ENCODE results near the gene SNX24. TPM values are rescaled to one million over a fixed set of nuclear protein-coding genes. Genes with fewer than 3 reads are reported as not detected.

SNX24 gene
- total and polyA plus RNA-seq, 10 of the 15 experiments (the other 5 are each of a cell fraction or from before 2014, with no cell fraction given) = 0.15 to 6.6 (median 4.1) TPM

DNA sequence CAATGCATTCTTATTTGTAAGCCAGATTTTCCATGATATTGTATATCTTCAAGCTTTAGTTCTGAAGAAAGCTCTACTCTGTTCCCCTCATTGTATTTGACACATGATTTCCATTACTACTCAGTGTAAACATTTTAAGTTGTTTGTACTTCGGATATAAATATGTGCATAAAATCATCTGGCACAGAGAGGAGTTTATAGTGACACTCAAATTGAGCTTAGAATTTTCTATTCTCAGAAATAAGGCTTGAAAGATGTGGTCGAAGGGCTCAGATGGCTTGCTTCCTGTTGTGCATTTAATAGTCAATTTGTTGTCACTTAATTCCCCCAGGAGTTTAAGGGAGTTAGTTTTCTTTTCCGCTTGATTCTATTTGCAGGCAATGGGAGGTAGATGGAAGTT, 102.4 kb downstream of the SNX24 start:
- Histone ChIP-seq H3K36me3 (ENCODE audit: control insufficient read depth in 2 of 2, insufficient read depth in 2 of 2, low read length in 1 of 2) (no peaks in the 10 kb centered on the region), H3K27me3 (replicated peaks in 1 of 2; ENCODE audit: control insufficient read depth in 2 of 2, insufficient read depth in 2 of 2, low read length in 1 of 2) (no peaks in the 10 kb centered on the region), H3K4me2 (ENCODE audit: control insufficient read depth, insufficient read depth) (no peak overlapping the region), H4K20me1 (ENCODE audit: control insufficient read depth, insufficient read depth) (no peaks in the 10 kb centered on the region), H3K9me3 (replicated peaks; ENCODE audit: control insufficient read depth, insufficient read depth, low read length) (no peaks in the 10 kb centered on the region), H3K79me2 (ENCODE audit: control insufficient read depth, insufficient read depth, low read length) (no peaks in the 10 kb centered on the region), H3K4me3 (no peak overlapping the region), H3K4me1 (ENCODE audit: control insufficient read depth, insufficient read depth, low read length) (no peaks in the 10 kb centered on the region), H2AFZ (ENCODE audit: control insufficient read depth, low read depth, low read length) (no peak overlapping the region), H3K9ac (ENCODE audit: control insufficient read depth, insufficient read depth, low read length) (no peak overlapping the region), H3K27ac (ENCODE audit: control insufficient read depth, insufficient read depth) (no peak overlapping the region)
- WGBS (ENCODE audit: insufficient coverage, insufficient replicate concordance, low lambda C conversion rate, missing lambda C conversion rate) = 2% methylated on average over 3 of the region's 3 CpGs
- no TSS peak for BruUV-seq (replicated peaks)
- FAIRE-seq (no peak), ATAC-seq (no peak), DNase-seq (ENCODE audit: low read depth, low spot score) (no peak)
- ChIA-PET POLR2A (no interaction called here), SMC1A (ENCODE audit: uncharacterized antibody, unreplicated experiment) (no interaction called here), RAD21 (ENCODE audit: unreplicated experiment) (no interaction called here), CTCF (interaction anchor here (1.3 to 1.4 kb wide), 2 partner anchors 28 to 663 kb away, joined by 3 read pairs; no protein-coding TSS in a partner anchor)
- no peak for TF ChIP-seq ASH2L (IDR thresholded peaks at IDR 0.05; ENCODE audit: borderline replicate concordance, low read depth)
- in situ Hi-C loops (cut with MboI) (no loop called here), intact Hi-C loops (cut with micrococcal nuclease; ENCODE audit: unreplicated experiment) (no loop called here)

- FAIRE-seq = no peak
- Histone ChIP-seq H3K36me3 (ENCODE audit: control insufficient read depth in 2 of 2, insufficient read depth in 2 of 2, low read length in 1 of 2) (no peaks in the 10 kb centered on the region), H3K27ac (ENCODE audit: control insufficient read depth, insufficient read depth) (no peak overlapping the region), H3K4me1 (ENCODE audit: control insufficient read depth, insufficient read depth, low read length) (no peaks in the 10 kb centered on the region), H3K9me3 (replicated peaks; ENCODE audit: control insufficient read depth, insufficient read depth, low read length) (no peaks in the 10 kb centered on the region), H3K27me3 (replicated peaks in 1 of 2; ENCODE audit: control insufficient read depth in 2 of 2, insufficient read depth in 2 of 2, low read length in 1 of 2) (no peaks in the 10 kb centered on the region), H3K4me3 (no peak overlapping the region), H4K20me1 (ENCODE audit: control insufficient read depth, insufficient read depth) (no peaks in the 10 kb centered on the region), H3K79me2 (ENCODE audit: control insufficient read depth, insufficient read depth, low read length) (no peaks in the 10 kb centered on the region), H2AFZ (ENCODE audit: control insufficient read depth, low read depth, low read length) (no peak overlapping the region), H3K4me2 (ENCODE audit: control insufficient read depth, insufficient read depth) (no peak overlapping the region), H3K9ac (ENCODE audit: control insufficient read depth, insufficient read depth, low read length) (no peak overlapping the region)
- no TSS peak for BruUV-seq (replicated peaks)
- ChIA-PET SMC1A (ENCODE audit: uncharacterized antibody, unreplicated experiment) (interaction anchor here (0.6 kb wide), 1 partner anchor 136 kb away, joined by 3 read pairs; no protein-coding TSS in a partner anchor), POLR2A (no interaction called here), CTCF (interaction anchor here (1.4 kb wide), 1 partner anchor 662 kb away, joined by 3 read pairs; no protein-coding TSS in a partner anchor), RAD21 (ENCODE audit: unreplicated experiment) (no interaction called here)
- in situ Hi-C loops (cut with MboI) (no loop called here), intact Hi-C loops (cut with micrococcal nuclease; ENCODE audit: unreplicated experiment) (no loop called here)
- 46% methylated on average over 2 of the region's 2 CpGs for WGBS (ENCODE audit: insufficient coverage, insufficient replicate concordance, low lambda C conversion rate, missing lambda C conversion rate)
- TF ChIP-seq CHD1 (IDR thresholded peaks at IDR 0.05; ENCODE audit: low read depth, low read length) = no peak
- TF ChIP-seq STAT1 (conservative IDR thresholded peaks at IDR 0.05) = no peak
- TF ChIP-seq, protein P1, sequence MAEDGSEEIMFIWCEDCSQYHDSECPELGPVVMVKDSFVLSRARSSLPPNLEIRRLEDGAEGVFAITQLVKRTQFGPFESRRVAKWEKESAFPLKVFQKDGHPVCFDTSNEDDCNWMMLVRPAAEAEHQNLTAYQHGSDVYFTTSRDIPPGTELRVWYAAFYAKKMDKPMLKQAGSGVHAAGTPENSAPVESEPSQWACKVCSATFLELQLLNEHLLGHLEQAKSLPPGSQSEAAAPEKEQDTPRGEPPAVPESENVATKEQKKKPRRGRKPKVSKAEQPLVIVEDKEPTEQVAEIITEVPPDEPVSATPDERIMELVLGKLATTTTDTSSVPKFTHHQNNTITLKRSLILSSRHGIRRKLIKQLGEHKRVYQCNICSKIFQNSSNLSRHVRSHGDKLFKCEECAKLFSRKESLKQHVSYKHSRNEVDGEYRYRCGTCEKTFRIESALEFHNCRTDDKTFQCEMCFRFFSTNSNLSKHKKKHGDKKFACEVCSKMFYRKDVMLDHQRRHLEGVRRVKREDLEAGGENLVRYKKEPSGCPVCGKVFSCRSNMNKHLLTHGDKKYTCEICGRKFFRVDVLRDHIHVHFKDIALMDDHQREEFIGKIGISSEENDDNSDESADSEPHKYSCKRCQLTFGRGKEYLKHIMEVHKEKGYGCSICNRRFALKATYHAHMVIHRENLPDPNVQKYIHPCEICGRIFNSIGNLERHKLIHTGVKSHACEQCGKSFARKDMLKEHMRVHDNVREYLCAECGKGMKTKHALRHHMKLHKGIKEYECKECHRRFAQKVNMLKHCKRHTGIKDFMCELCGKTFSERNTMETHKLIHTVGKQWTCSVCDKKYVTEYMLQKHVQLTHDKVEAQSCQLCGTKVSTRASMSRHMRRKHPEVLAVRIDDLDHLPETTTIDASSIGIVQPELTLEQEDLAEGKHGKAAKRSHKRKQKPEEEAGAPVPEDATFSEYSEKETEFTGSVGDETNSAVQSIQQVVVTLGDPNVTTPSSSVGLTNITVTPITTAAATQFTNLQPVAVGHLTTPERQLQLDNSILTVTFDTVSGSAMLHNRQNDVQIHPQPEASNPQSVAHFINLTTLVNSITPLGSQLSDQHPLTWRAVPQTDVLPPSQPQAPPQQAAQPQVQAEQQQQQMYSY (CRISPR knock-in tag; IDR thresholded peaks at IDR 0.05) = no peak
- TF ChIP-seq REST (IDR thresholded peaks at IDR 0.05; ENCODE audit: low read depth, low read length) = no peak
- DNase-seq (ENCODE audit: low read depth, low spot score) = no peak
- no peak for ATAC-seq
These were observed 102.9 kb downstream of the SNX24 start for GRCh38 chr5:122948319-122948718.
